SK-N-SH treated with all-trans-retinoic acid at 6 μM for 48 hours (cell line): ENCODE results near the gene EDA.

Experiments used
- ATAC-seq: fragments of 200-7000 bp; cut with Tn5 transposase; 3 replicates; pipeline ENCODE4 v1.9.1; 2020; ENCODE audit warnings: mild to moderate bottlenecking, moderate library complexity
- ARNTL ChIP-seq: fragments of 450-650 bp; formaldehyde crosslinking; IDR thresholded peaks from 2 replicates; pipeline ENCODE4 v1.5.0; 2020; ENCODE audit warnings: low read depth, mild to moderate bottlenecking, moderate library complexity, borderline replicate concordance
- BACH2 ChIP-seq: fragments of 250-450 bp; sonication (Bioruptor Pico); IDR thresholded peaks from 2 replicates; pipeline ENCODE4 v1.9.0; 2021; ENCODE audit warnings: mild to moderate bottlenecking, borderline replicate concordance
- CSDC2 ChIP-seq: fragments of 250-450 bp; sonication (Bioruptor Pico); IDR thresholded peaks from 2 replicates; pipeline ENCODE4 v1.5.0; 2020; ENCODE audit warnings: mild to moderate bottlenecking, moderate library complexity
- ESRRG ChIP-seq: fragments of 250-450 bp; sonication (Bioruptor Pico); IDR thresholded peaks from 2 replicates; pipeline ENCODE4 v1.6.1; 2021; ENCODE audit warnings: mild to moderate bottlenecking
- GLIS3 ChIP-seq: fragments of 250-450 bp; sonication (Bioruptor Pico); IDR thresholded peaks from 2 replicates; pipeline ENCODE4 v1.5.0; 2020; ENCODE audit warnings: mild to moderate bottlenecking, moderate library complexity
- ISL1 ChIP-seq: fragments of 250-450 bp; sonication (Bioruptor Pico); IDR thresholded peaks from 2 replicates; pipeline ENCODE4 v2.1.2; 2022; ENCODE audit warnings: mild to moderate bottlenecking, moderate library complexity
- OSR1 ChIP-seq: fragments of 250-450 bp; sonication (Bioruptor Pico); IDR thresholded peaks from 2 replicates; pipeline ENCODE4 v1.8.0; 2022; ENCODE audit warnings: moderate library complexity, mild to moderate bottlenecking, inconsistent platforms
- PPARA ChIP-seq: fragments of 250-450 bp; sonication (Bioruptor Pico); IDR thresholded peaks from 2 replicates; pipeline ENCODE4 v1.5.0; 2020; ENCODE audit warnings: mild to moderate bottlenecking, borderline replicate concordance
- RARB ChIP-seq: fragments of 250-450 bp; sonication (Bioruptor Pico); IDR thresholded peaks from 2 replicates; pipeline ENCODE4 v1.8.0; 2021; ENCODE audit warnings: mild to moderate bottlenecking, moderate library complexity
- SNAI2 ChIP-seq: fragments of 250-450 bp; sonication (Bioruptor Pico); IDR thresholded peaks from 2 replicates; pipeline ENCODE4 v1.5.0; 2020; ENCODE audit warnings: mild to moderate bottlenecking, moderate library complexity
- TCF4 ChIP-seq: fragments of 250-450 bp; sonication (Bioruptor Pico); IDR thresholded peaks from 2 replicates; pipeline ENCODE4 v1.8.0; 2021; ENCODE audit warnings: mild to moderate bottlenecking, moderate library complexity, borderline replicate concordance
- TOX ChIP-seq: fragments of 250-450 bp; sonication (Bioruptor Pico); IDR thresholded peaks from 2 replicates; pipeline ENCODE4 v1.8.0; 2021; ENCODE audit warnings: mild to moderate bottlenecking, moderate library complexity, borderline replicate concordance
- TSHZ2 ChIP-seq: fragments of 250-450 bp; sonication (Bioruptor Pico); IDR thresholded peaks from 2 replicates; pipeline ENCODE4 v1.5.0; 2020; ENCODE audit warnings: mild to moderate bottlenecking, moderate library complexity
- ZC3H10 ChIP-seq: fragments of 250-450 bp; sonication (Bioruptor Pico); IDR thresholded peaks from 2 replicates; pipeline ENCODE4 v1.5.1; 2021; ENCODE audit warnings: mild to moderate bottlenecking, moderate library complexity
- ZFP3 ChIP-seq: fragments of 250-450 bp; sonication (Bioruptor Pico); IDR thresholded peaks from 2 replicates; pipeline ENCODE4 v1.5.0; 2020; ENCODE audit warnings: mild to moderate bottlenecking, moderate library complexity
- ZFP30 ChIP-seq: fragments of 450-650 bp; formaldehyde crosslinking; IDR thresholded peaks from 2 replicates; pipeline ENCODE4 v1.5.0; 2022; ENCODE audit warnings: mild to moderate bottlenecking, moderate library complexity
- ZNF565 ChIP-seq: fragments of 450-650 bp; formaldehyde crosslinking; conservative IDR thresholded peaks from 2 replicates; pipeline ENCODE4 v1.5.0; 2020; ENCODE audit warnings: low read depth, mild to moderate bottlenecking, moderate library complexity
- ZNF70 ChIP-seq: fragments of 450-650 bp; formaldehyde crosslinking; IDR thresholded peaks from 2 replicates; pipeline ENCODE4 v1.5.0; 2020; ENCODE audit warnings: mild to moderate bottlenecking, moderate library complexity
- ZNF8 ChIP-seq: fragments of 450-650 bp; formaldehyde crosslinking; IDR thresholded peaks from 2 replicates; pipeline ENCODE4 v1.5.0; 2020; ENCODE audit warnings: mild to moderate bottlenecking, moderate library complexity
- TF ChIP-seq, protein P1 (sequence below): fragments of 250-450 bp; sonication (Bioruptor Pico); IDR thresholded peaks from 2 replicates; pipeline ENCODE4 v1.8.0; 2021; ENCODE audit warnings: low read depth, mild to moderate bottlenecking, moderate library complexity, borderline replicate concordance
- TF ChIP-seq, protein P2 (sequence below): fragments of 250-450 bp; sonication (Bioruptor Pico); IDR thresholded peaks from 2 replicates; pipeline ENCODE4 v1.5.1; 2020; ENCODE audit warnings: low read depth, mild to moderate bottlenecking, moderate library complexity
- TF ChIP-seq, protein P3 (sequence below): fragments of 250-450 bp; sonication (Bioruptor Pico); IDR thresholded peaks from 2 replicates; pipeline ENCODE4 v1.8.0; 2020; ENCODE audit warnings: mild to moderate bottlenecking, moderate library complexity, borderline replicate concordance
- TF ChIP-seq, protein P4 (sequence below): fragments of 250-450 bp; sonication (Bioruptor Pico); IDR thresholded peaks from 2 replicates; pipeline ENCODE4 v1.5.1; 2021; ENCODE audit warnings: mild to moderate bottlenecking, moderate library complexity

Gene EDA

DNA sequence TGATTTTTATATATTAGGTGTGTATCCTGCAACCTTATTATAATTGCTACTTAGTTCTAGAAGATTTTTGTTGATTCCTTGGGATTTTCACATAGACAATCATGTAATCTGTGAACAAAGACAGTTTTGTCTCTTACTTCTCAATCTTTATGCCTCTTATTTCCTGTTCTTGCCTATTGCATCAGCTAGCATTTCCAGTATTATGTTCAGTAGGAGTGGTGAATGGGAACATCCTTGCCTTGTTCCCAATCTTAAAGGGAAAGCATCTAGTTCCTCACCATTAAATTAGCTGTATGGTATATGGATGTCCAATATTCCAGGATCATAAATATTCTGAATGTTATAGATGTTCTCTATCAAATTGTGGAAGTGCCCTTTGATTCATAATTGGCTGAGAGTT is 392.0 kb downstream of the EDA start:
- no peak for ATAC-seq
- TF ChIP-seq ZNF70 (CRISPR knock-in tag) (no peak), PPARA (no peak), ZNF8 (CRISPR knock-in tag) (no peak), ZFP3 (CRISPR knock-in tag) (no peak), TSHZ2 (CRISPR knock-in tag) (no peak), ARNTL (CRISPR knock-in tag) (no peak), CSDC2 (CRISPR knock-in tag) (no peak), ESRRG (CRISPR knock-in tag) (no peak), RARB (no peak), OSR1 (CRISPR knock-in tag) (no peak), GLIS3 (CRISPR knock-in tag) (no peak), TOX (CRISPR knock-in tag) (no peak), TCF4 (CRISPR knock-in tag) (no peak), SNAI2 (no peak), ZC3H10 (no peak), ZFP30 (no peak)
- TF ChIP-seq, protein P1, sequence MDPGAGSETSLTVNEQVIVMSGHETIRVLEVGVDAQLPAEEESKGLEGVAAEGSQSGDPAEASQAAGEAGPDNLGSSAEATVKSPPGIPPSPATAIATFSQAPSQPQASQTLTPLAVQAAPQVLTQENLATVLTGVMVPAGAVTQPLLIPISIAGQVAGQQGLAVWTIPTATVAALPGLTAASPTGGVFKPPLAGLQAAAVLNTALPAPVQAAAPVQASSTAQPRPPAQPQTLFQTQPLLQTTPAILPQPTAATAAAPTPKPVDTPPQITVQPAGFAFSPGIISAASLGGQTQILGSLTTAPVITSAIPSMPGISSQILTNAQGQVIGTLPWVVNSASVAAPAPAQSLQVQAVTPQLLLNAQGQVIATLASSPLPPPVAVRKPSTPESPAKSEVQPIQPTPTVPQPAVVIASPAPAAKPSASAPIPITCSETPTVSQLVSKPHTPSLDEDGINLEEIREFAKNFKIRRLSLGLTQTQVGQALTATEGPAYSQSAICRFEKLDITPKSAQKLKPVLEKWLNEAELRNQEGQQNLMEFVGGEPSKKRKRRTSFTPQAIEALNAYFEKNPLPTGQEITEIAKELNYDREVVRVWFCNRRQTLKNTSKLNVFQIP (CRISPR knock-in tag) = no peak
- TF ChIP-seq, protein P2, sequence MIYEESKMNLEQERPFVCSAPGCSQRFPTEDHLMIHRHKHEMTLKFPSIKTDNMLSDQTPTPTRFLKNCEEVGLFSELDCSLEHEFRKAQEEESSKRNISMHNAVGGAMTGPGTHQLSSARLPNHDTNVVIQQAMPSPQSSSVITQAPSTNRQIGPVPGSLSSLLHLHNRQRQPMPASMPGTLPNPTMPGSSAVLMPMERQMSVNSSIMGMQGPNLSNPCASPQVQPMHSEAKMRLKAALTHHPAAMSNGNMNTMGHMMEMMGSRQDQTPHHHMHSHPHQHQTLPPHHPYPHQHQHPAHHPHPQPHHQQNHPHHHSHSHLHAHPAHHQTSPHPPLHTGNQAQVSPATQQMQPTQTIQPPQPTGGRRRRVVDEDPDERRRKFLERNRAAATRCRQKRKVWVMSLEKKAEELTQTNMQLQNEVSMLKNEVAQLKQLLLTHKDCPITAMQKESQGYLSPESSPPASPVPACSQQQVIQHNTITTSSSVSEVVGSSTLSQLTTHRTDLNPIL (CRISPR knock-in tag) = no peak
- TF ChIP-seq, protein P3, sequence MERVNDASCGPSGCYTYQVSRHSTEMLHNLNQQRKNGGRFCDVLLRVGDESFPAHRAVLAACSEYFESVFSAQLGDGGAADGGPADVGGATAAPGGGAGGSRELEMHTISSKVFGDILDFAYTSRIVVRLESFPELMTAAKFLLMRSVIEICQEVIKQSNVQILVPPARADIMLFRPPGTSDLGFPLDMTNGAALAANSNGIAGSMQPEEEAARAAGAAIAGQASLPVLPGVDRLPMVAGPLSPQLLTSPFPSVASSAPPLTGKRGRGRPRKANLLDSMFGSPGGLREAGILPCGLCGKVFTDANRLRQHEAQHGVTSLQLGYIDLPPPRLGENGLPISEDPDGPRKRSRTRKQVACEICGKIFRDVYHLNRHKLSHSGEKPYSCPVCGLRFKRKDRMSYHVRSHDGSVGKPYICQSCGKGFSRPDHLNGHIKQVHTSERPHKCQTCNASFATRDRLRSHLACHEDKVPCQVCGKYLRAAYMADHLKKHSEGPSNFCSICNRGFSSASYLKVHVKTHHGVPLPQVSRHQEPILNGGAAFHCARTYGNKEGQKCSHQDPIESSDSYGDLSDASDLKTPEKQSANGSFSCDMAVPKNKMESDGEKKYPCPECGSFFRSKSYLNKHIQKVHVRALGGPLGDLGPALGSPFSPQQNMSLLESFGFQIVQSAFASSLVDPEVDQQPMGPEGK (CRISPR knock-in tag) = no peak
- TF ChIP-seq, protein P4, sequence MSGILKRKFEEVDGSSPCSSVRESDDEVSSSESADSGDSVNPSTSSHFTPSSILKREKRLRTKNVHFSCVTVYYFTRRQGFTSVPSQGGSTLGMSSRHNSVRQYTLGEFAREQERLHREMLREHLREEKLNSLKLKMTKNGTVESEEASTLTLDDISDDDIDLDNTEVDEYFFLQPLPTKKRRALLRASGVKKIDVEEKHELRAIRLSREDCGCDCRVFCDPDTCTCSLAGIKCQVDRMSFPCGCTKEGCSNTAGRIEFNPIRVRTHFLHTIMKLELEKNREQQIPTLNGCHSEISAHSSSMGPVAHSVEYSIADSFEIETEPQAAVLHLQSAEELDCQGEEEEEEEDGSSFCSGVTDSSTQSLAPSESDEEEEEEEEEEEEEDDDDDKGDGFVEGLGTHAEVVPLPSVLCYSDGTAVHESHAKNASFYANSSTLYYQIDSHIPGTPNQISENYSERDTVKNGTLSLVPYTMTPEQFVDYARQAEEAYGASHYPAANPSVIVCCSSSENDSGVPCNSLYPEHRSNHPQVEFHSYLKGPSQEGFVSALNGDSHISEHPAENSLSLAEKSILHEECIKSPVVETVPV (CRISPR knock-in tag) = no peak

GRCh38 chrX:70009049-70009448 is 393.1 kb downstream of the EDA start:
- no peak for TF ChIP-seq BACH2
- TF ChIP-seq ZC3H10 = no peak
- TF ChIP-seq TOX (CRISPR knock-in tag) = no peak
- no peak for TF ChIP-seq RARB
- TF ChIP-seq OSR1 (CRISPR knock-in tag) = no peak
- no peak for TF ChIP-seq ISL1 (CRISPR knock-in tag)
- no peak for TF ChIP-seq SNAI2
- no peak for TF ChIP-seq CSDC2 (CRISPR knock-in tag)
- TF ChIP-seq, protein P2 (CRISPR knock-in tag) = no peak
- TF ChIP-seq ZNF565 (CRISPR knock-in tag) = no peak
- TF ChIP-seq ZFP30 = no peak
- no peak for TF ChIP-seq ARNTL (CRISPR knock-in tag)
- no peak for TF ChIP-seq ZNF70 (CRISPR knock-in tag)
- no peak for TF ChIP-seq GLIS3 (CRISPR knock-in tag)
- TF ChIP-seq ESRRG (CRISPR knock-in tag) = no peak
- TF ChIP-seq ZNF8 (CRISPR knock-in tag) = no peak
- no peak for TF ChIP-seq TCF4 (CRISPR knock-in tag)
- TF ChIP-seq, protein P4 (CRISPR knock-in tag) = no peak
- TF ChIP-seq, protein P3 (CRISPR knock-in tag) = no peak
- TF ChIP-seq, all 23 proteins: peak for 0
- no peak for ATAC-seq
